Putamen (tissue), 1 donor: ENCODE results near the gene FAM83F.
"Not testable (repeated sequence)": the region's sequence is repeated elsewhere in the genome, so short reads cannot be mapped to it uniquely, and the experiment has no call there.

Source experiments
- DNase-seq: peaks from one replicate; pipeline ENCODE4 v3.0.0-alpha.2; 2016; ENCODE audit warnings: low spot score

FAM83F gene

GRCh38 chr22:39994566-39995392, at the start of gene FAM83F:
TSS of gene FAM83F (plus strand) at chr22:39994954. CDS start at chr22:39995043, 89 bp downstream.
- DNase-seq: no peak

- no peak for DNase-seq
Observed at GRCh38 chr22:39946126-39946502, 48.6 kb upstream of the FAM83F start.

- DNase-seq: no peak
Observed at GRCh38 chr22:39946503-39947219, 48.1 kb upstream of the FAM83F start.

GRCh38 chr22:39947220-39948216, 47.2 kb upstream of the FAM83F start:
- DNase-seq: no peak

GRCh38 chr22:39949964-39950737, 44.6 kb upstream of the FAM83F start:
- no peak for DNase-seq

DNA sequence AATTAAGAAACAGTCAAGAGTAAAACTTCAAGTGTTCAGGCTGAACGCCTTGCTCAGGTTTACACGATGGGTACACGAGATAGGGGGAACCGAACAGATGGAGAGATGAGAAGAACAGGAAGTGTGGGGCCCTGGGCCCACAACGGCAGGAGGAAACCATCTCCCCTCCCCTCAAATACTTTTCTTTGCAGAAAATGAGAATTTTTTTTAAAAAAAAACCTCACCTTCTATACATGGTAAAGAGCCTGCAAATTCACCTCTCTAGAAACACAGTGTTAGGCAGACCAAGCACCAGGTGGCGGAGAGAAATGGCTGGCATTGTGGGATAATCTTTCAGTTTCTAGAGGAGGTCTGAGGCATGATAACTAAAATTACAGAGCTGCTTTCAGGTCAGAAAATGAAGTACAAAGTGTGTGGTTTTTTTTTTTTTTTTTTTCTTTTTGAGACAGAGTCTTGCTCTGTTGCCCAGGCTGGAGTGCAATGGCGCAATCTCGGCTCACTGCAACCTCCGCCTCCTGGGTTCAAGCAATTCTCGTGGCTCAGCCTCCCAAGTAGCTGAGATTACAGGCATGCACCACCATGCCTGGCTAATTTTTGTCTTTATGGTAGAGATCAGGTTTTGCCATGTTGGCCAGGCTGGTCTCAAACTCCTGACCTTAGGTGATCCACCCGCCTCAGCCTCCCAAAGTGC, 43.0 kb upstream of the FAM83F start:
- DNase-seq: not testable (repeated sequence)

GRCh38 chr22:39952347-39952746, 42.4 kb upstream of the FAM83F start:
- DNase-seq: no peak

GRCh38 chr22:39953101-39953500, 41.7 kb upstream of the FAM83F start:
- no peak for DNase-seq

DNA sequence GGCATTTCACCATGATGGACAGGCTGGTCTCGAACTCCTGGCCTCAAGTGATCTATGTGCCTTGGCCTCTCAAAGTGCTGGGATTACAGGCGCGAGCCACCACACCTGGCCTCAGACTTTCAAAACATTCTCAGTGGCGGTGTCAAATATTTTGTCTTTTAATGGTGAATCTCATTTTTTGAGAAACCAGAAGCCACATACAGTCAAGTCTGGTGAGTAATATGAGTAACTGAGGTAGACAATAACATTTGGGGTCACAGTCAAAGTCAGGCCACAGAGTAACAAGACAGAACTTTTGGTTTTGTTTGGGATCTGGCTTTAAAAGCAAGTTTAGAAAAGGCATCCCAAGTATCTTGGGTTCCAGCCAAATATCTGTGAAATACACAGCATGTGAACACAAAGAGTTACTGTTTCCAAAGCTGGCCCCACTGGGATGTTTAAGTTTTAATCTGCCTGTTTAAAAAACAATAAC, 40.1 kb upstream of the FAM83F start:
- DNase-seq: peak; percentile 27

- DNase-seq: no peak
Observed at GRCh38 chr22:39955675-39956074, 39.1 kb upstream of the FAM83F start.

- no peak for DNase-seq
Observed at GRCh38 chr22:39956932-39957664, 37.7 kb upstream of the FAM83F start.

DNA sequence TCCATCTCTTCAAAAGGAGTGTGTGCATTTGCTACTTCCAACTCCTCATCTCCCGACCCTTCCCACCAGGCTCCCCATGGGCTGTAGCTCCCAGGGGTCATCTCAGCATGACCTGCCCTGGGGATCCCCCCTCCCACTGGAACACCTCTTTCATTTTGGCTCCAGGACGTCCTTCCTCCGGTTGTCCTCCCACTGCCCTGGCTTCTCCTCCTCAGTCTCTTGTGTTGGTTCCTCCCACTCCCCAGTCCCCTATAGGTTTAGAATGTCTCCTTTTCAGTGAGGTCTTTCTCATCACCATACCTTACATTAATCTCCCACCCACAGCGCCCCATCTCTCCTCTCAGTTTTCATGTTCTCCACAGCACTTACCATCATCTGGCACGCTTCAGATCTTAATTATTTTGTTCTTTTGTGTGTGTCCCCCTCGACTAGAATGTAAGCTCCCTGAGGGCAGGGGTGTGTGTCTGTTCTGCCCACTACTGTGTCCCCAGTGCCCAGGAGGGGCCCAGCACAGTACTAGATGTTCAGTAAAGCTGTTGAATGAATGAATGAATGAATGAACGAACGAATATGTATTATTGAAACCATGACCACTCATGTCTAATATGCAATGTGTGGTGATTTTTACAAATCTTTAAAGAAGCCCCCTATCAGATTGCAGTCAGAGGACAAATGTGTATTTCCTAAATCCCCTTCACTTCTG, 36.6 kb upstream of the FAM83F start:
- DNase-seq: no peak

DNA sequence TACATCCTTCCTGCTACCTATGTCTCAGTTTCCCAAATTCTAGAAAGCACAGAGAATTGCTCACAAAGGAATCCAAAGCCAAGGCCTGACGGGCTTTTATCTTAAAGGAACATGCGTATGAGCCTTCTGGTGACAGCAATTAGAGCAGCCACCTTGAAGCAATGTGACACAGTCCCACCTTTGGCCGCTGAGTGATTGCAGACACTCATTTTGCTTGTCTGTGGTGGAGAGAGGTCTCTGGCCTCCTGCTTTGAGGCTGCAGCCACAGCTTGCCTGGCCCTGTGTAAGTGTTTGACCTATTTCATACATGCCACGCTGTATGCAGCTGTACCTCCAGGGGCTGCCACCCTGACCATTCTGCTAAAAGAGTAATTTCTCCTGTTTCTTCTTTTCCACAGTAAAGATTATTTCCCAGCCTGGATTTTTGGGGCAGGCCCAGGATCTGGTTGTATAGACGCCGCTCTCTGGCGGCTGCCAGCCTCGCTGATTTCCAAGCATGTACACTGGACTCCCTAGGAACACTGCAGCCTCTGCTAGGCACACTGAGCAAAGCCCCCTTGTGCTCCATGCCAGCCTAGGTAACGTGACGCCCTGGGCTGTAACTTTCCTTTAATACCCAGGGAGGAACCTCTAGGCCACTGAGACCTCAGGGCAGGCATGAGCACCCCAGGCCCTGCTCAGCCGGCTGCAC, 35.7 kb upstream of the FAM83F start:
- DNase-seq: no peak

DNA sequence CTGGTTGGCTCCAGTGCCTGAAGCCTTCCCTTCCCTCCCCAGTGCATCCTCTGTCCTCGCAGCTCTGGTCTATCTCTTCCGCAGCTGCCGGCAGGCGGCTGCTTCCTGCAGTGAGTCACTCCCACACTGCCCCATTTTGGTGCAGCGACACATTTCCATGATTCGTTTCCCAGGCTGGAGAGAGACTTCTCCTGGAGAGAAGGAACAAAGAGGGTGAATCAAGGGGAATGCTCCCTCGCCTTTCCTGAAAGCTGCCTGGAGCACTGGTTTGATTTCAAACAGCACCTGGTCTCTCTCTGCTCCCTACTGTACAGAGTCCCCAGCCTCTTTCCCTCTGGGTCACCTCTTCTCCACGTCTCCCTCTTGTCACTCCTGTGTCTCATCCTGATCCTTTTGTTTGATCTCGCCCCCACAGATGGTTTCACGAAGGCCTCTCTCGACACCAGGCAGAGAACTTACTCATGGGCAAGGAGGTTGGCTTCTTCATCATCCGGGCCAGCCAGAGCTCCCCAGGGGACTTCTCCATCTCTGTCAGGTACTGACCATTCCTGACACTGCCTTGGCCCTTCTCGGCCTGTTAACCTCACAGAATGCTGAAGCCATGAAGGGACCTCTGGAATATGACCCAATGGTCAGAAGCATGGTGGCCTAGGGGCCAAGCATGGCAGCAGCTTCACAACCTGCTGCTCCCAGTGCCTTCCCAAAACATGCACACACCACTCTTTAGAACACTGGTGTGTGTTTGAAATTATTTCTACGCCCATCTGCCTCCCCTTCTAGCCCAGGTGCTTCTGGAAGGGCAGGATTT, 34.9 kb upstream of the FAM83F start, which contains the start of gene TMA7B:
Gene TMA7B, plus strand, starts transcription at position 758 of the 808 bp plus-strand sequence. CDS start 3,978 bp downstream, outside the sequence.
- DNase-seq: peak; percentile 51

- DNase-seq: no peak
Observed at GRCh38 chr22:39960791-39961746, 33.7 kb upstream of the FAM83F start.

- no peak for DNase-seq
Observed at GRCh38 chr22:39962071-39962470, 32.7 kb upstream of the FAM83F start.
